IPS-18c (cell line): ENCODE results near the gene OSBPL6.

Source experiments
- H3K4me3 ChIP-seq: 2 replicates; pipeline ENCODE4 v1.7.0; 2013; ENCODE audit warnings: low read depth, mild to moderate bottlenecking, low read length, moderate library complexity; ENCODE audit not compliant: insufficient read depth
- H3K9me3 ChIP-seq: one replicate; pipeline ENCODE4 v1.6.1; 2013; ENCODE audit warnings: mild to moderate bottlenecking, low read length, moderate library complexity; ENCODE audit not compliant: control insufficient read depth, insufficient read depth

Gene OSBPL6

DNA sequence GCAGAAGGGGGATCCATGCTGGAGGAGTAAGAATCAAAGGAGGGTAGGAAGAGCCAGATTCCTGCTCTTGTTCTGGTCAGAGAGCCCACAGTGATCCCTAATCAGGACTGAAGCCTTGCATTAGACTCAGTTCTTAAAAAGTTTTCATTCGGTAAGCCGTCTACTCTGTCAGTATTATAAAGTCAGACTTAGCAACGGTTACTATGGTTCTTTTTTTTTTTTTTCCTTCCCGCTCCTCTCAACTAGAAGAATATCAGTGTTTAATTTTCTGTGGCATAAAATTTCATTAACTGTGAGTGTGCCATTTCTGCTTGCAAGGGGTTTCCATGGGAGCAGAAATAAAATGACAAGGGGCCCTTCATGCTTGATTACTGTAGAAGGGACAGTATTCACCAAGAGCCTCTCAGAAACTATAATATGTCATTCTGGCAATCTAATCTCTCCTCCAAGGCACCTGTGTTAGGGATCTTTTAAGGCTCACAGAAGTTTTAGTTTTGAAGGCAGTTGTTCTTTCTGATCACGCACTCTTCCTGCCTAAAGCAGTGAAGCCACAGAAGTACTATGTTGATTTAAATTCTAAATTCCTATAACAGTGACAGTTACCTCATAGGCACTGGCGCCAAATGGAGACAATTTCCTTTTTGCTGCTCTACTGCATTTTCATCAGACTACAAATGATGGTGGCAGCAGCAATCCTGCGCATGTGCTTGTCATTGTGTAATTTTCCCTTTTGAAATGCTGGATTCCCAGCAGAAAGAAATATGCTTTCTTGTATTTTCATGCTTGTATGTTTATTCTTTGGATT, 57.0 kb downstream of the OSBPL6 start:
- H3K9me3 ChIP-seq = peaks cover 4% of the 10 kb centered on the region
- no peak overlapping the region for H3K4me3 ChIP-seq

DNA sequence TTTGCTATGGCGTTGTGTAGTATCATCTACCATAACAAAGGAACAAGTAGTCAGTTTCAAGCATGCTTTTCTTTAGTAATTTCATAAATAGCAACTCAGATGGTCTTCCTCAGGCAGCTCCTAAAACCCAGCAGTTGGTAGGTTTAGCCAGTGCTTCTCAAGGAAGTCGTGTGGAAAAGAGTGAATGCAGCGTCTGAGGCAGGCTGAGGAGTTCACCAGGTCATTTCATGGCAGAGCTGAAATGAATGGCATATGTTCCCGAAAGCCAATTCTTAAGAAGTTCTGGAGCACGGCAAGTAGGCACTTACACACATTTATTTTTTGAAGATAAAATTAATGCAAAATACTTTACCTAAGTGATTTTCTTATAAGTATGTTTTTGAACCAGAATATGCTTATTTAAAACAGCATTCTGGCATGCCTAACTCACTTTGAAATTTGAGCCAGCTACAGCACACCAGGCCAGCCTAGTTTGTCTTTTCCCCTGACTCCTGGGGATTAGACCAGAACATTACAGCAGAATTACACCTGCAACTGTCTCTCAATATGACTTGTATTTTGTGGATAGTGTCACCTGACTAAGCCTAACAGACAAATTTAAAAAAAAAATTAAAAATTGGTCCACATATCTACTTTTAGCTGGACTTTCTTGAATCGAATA, 62.2 kb downstream of the OSBPL6 start:
- Histone ChIP-seq H3K9me3 (no peaks in the 10 kb centered on the region), H3K4me3 (no peak overlapping the region)

- Histone ChIP-seq H3K4me3 (no peak overlapping the region), H3K9me3 (no peaks in the 10 kb centered on the region)
Measured at GRCh38 chr2:178257127-178257526, 62.8 kb downstream of the OSBPL6 start.

DNA sequence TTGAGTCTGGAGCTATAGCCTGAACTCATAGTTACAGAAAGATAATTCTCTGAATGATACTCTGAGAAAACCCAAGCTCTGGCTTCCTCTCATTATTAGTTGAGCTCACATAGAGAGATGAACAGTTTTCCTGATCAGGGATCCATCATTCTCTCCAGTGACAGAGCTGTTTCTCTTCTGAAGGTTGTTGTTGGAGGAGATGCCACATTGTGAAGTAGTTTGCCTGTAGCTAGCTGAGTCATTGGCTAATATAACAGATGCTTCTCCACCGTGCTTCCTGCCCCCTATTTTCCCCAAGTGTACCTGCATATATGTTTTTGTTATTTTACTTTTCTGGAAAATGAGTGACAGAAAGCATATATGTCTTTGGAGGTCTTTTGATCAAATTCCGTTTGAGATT, 64.6 kb downstream of the OSBPL6 start:
- Histone ChIP-seq H3K4me3 (no peak overlapping the region), H3K9me3 (no peaks in the 10 kb centered on the region)

DNA sequence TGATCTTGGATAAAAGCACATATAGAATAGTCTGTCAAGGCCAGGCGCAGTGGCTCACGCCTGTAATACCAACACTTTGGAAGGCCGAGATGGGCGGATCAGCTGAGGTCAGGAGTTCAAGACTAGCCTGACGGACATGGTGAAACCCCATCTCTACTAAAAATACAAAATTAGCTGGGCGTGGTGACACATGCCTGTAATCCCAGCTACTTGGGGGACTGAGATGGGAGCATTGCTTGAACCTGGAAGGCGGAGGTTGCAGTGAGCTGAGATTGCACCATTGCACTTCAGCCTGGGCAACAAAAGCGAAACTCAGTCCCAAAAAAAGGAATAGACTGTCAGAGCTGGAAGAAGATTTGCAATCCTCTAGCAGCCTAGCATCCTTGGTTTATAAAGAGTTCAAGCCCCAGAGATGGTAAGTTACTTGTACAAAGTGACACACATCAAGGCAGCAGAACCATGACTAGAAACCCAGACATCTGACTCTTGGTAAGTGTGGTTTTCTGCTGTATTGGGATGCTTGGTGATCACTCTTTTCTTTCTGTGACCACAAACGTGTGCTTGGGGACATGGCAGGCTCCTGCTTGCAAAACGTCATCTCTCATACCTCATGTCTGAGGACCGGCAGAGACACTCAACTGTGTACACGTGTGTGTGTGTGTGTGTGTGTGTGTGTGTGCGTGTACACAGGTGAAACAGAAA, 69.0 kb downstream of the OSBPL6 start:
- Histone ChIP-seq H3K4me3 (no peak overlapping the region), H3K9me3 (no peaks in the 10 kb centered on the region)

- no peak overlapping the region for H3K4me3 ChIP-seq
- no peaks in the 10 kb centered on the region for H3K9me3 ChIP-seq
Measured at GRCh38 chr2:178264211-178264610, 69.9 kb downstream of the OSBPL6 start.

- H3K9me3 ChIP-seq = no peaks in the 10 kb centered on the region
- H3K4me3 ChIP-seq = no peak overlapping the region
Measured at GRCh38 chr2:178265851-178266250, 71.5 kb downstream of the OSBPL6 start.

DNA sequence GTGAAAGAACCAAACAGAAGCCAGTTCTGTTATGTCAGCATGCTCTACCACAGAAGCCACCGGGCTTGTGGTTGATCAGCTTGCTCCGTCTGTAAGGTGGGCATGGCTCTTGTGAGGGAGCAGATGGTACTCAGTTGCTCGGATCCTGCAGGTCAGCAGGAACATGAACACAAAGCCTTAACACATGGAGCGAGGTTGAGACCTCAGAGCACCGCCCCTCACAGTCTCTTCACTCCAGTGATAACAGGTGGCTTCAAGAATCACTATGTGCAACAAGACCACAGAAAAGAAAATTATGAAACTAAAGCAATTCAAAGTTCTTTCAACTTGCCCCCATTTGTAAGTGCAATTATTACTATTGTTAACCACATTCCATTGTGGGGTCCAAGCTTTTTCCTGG, 72.1 kb downstream of the OSBPL6 start:
- Histone ChIP-seq H3K9me3 (no peaks in the 10 kb centered on the region), H3K4me3 (no peak overlapping the region)

DNA sequence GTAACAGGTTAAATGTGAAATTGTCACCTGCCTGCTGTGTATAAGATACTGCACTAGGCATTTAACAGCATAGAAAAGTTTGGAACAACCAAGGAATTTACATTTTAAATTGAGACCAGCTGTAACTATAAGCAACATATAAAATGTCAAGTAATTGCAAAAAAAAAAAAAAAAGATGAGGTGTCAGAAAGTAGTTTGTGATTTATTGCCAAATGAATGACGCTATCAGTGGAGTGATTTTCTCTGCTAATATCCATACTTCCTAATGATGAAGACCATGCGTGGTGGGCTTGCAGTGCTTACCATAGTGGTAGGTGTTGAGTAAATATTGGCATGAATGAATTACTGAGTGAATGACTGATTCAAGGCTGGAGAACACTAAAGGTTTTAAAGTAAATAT, 73.3 kb downstream of the OSBPL6 start:
- H3K4me3 ChIP-seq = no peak overlapping the region
- H3K9me3 ChIP-seq = no peaks in the 10 kb centered on the region

GRCh38 chr2:178268435-178268834, 74.1 kb downstream of the OSBPL6 start:
- H3K4me3 ChIP-seq = no peak overlapping the region
- no peaks in the 10 kb centered on the region for H3K9me3 ChIP-seq

- no peak overlapping the region for H3K4me3 ChIP-seq
- H3K9me3 ChIP-seq = no peaks in the 10 kb centered on the region
Measured at GRCh38 chr2:178269438-178270224, 75.3 kb downstream of the OSBPL6 start.

- H3K4me3 ChIP-seq = no peak overlapping the region; the same call in 1 of the 2 replicates
- H3K9me3 ChIP-seq = no peaks in the 10 kb centered on the region
Measured at GRCh38 chr2:178270338-178270737, 76.0 kb downstream of the OSBPL6 start.

DNA sequence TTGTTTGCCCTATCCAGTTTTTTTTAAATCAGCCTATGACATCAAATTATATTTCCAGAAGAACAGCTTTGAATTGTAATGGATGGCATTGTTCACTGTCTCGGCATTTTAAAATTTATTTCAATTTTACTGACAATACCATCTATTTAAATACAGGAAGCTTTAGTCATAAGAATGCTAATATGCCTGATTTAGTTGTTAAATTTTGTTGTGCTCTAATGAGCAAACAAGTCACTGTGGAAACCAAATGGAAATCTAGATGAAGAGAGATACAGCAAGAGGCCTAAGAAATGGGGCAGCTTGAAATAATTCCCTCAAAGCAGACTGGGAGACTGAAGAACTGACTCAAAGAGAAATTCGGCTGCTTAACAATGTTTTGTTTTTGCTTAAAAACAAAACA, 76.8 kb downstream of the OSBPL6 start:
- no peak overlapping the region for H3K4me3 ChIP-seq
- H3K9me3 ChIP-seq = no peaks in the 10 kb centered on the region

GRCh38 chr2:178271629-178272333, 77.5 kb downstream of the OSBPL6 start:
- H3K4me3 ChIP-seq = no peak overlapping the region
- no peaks in the 10 kb centered on the region for H3K9me3 ChIP-seq

DNA sequence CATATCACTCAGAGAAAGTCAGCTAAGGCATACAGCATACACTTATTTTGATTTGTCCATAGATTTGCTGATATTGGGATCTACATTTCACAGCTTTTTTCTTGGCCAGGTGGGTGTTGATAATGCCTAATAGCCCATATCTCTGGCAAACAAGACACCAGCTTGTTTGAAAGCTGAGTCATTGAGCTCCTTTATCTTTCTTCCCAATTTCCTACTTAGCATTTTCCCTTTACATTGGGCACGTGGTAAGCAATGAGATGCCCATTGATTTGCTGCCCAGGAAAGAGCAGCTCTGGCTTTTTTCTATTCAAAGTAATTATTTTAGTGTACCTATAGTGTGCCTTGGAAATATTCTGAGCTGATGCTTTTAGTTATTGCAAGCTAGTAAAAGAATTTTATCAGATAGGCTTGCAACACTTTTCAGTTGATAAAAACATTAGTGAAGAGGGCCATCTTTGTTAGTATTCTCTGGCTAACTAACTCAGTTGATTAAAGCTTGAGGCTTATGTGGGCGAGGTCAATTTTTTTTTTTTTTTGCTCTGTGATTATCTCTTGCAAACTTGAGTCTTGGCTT, 79.6 kb downstream of the OSBPL6 start:
- no peak overlapping the region for H3K4me3 ChIP-seq
- no peaks in the 10 kb centered on the region for H3K9me3 ChIP-seq

GRCh38 chr2:178275600-178275999, 81.3 kb downstream of the OSBPL6 start:
- H3K9me3 ChIP-seq = no peaks in the 10 kb centered on the region
- no peak overlapping the region for H3K4me3 ChIP-seq
